Karpas-422 (cell line): ENCODE results near the gene TNFRSF19. TPM values are rescaled to one million over a fixed set of nuclear protein-coding genes. Genes with fewer than 3 reads are reported as not detected.
"Not testable (repeated sequence)": the region's sequence is repeated elsewhere in the genome, so short reads cannot be mapped to it uniquely, and the experiment has no call there.

ENCODE experiments used
- DNase-seq: peaks from one replicate; pipeline ENCODE4 v3.0.0-alpha.2; 2015
- H2AFZ ChIP-seq: fragments of 200-600 bp; sonication (generic); 2 replicates; pipeline ENCODE4 v1.6.1; 2014; ENCODE audit warnings: antibody characterized with exemption, low read length, mixed read lengths
- H3K27ac ChIP-seq: fragments of 200-600 bp; sonication (generic); 2 replicates; pipeline ENCODE4 v1.5.1; 2014; ENCODE audit warnings: mild to moderate bottlenecking, low read length, moderate library complexity
- H3K27me3 ChIP-seq: fragments of 200-600 bp; sonication (generic); 2 replicates; pipeline ENCODE4 v1.6.1; 2014; ENCODE audit warnings: low read length, mixed read lengths
- H3K36me3 ChIP-seq: fragments of 200-600 bp; sonication (generic); 2 replicates; pipeline ENCODE4 v1.6.1; 2014; ENCODE audit warnings: low read length, mixed read lengths; ENCODE audit not compliant: insufficient read depth
- H3K4me1 ChIP-seq: fragments of 200-600 bp; sonication (generic); 2 replicates; pipeline ENCODE4 v1.6.1; 2014; ENCODE audit warnings: mild to moderate bottlenecking, low read length, mixed read lengths
- H3K4me2 ChIP-seq: fragments of 200-600 bp; sonication (generic); 2 replicates; pipeline ENCODE4 v1.6.1; 2014; ENCODE audit warnings: low read length, low read depth, mild to moderate bottlenecking; ENCODE audit not compliant: poor library complexity, severe bottlenecking
- H3K4me3 ChIP-seq: fragments of 200-600 bp; sonication (generic); 2 replicates; pipeline ENCODE4 v1.5.1; 2014; ENCODE audit warnings: mild to moderate bottlenecking, antibody characterized with exemption, low read length, mixed read lengths
- H3K79me2 ChIP-seq: fragments of 200-600 bp; sonication (generic); 2 replicates; pipeline ENCODE4 v1.6.1; 2014; ENCODE audit warnings: mild to moderate bottlenecking, low read length, mixed read lengths
- H3K9ac ChIP-seq: fragments of 200-600 bp; sonication (generic); 2 replicates; pipeline ENCODE4 v1.6.0; 2014; ENCODE audit warnings: low read length
- H3K9me2 ChIP-seq: fragments of 200-600 bp; sonication (generic), shearing (Covaris generic); replicated peaks from 2 replicates; pipeline ENCODE4 v1.6.0; 2014; ENCODE audit warnings: mild to moderate bottlenecking, low read length, moderate library complexity; ENCODE audit not compliant: insufficient read depth
- H3K9me3 ChIP-seq: fragments of 300-700, 200-600 bp; sonication (generic); 2 replicates; pipeline ENCODE4 v1.6.1; 2014; ENCODE audit warnings: low read length, mixed read lengths
- H4K20me1 ChIP-seq: fragments of 200-600 bp; sonication (generic); 2 replicates; pipeline ENCODE4 v1.6.1; 2014; ENCODE audit warnings: mild to moderate bottlenecking, antibody characterized with exemption, low read length, low read depth; ENCODE audit not compliant: insufficient read depth
- total RNA-seq: library from RNA; depleted of rRNA; stranded (reverse); fragments of >200 nt; shearing (Covaris generic); gene quantifications from 2 replicates; pipeline ENCODE4 v1.2.3, GENCODE V29; 2014; ENCODE audit warnings: low replicate concordance

TNFRSF19 gene
- total RNA-seq, 1 experiment from 2014 or later: not detected

- no peak overlapping the region for H3K27ac ChIP-seq
- H3K27me3 ChIP-seq: no peaks in the 10 kb centered on the region
- no peaks in the 10 kb centered on the region for H3K79me2 ChIP-seq
- H3K4me2 ChIP-seq: no peak overlapping the region
- no peaks in the 10 kb centered on the region for H3K36me3 ChIP-seq
- no peak for DNase-seq
- H3K9ac ChIP-seq: no peak overlapping the region
- no peak overlapping the region for H3K4me3 ChIP-seq
- no peaks in the 10 kb centered on the region for H3K9me3 ChIP-seq
- H2AFZ ChIP-seq: no peak overlapping the region
- no peaks in the 10 kb centered on the region for H3K9me2 ChIP-seq
- H4K20me1 ChIP-seq: no peaks in the 10 kb centered on the region
- no peaks in the 10 kb centered on the region for H3K4me1 ChIP-seq
These were observed 103.8 kb downstream of the TNFRSF19 start for GRCh38 chr13:23673867-23674605.

GRCh38 chr13:23674795-23675640 lies 104.8 kb downstream of the TNFRSF19 start:
- H3K4me2 ChIP-seq: no peak overlapping the region
- H3K36me3 ChIP-seq: no peaks in the 10 kb centered on the region
- H3K79me2 ChIP-seq: no peaks in the 10 kb centered on the region
- H3K9me3 ChIP-seq: no peaks in the 10 kb centered on the region
- no peak overlapping the region for H3K4me3 ChIP-seq
- no peaks in the 10 kb centered on the region for H4K20me1 ChIP-seq
- no peaks in the 10 kb centered on the region for H3K9me2 ChIP-seq
- H3K27me3 ChIP-seq: no peaks in the 10 kb centered on the region
- H3K27ac ChIP-seq: no peak overlapping the region
- H2AFZ ChIP-seq: no peak overlapping the region
- no peak for DNase-seq
- H3K4me1 ChIP-seq: no peaks in the 10 kb centered on the region
- no peak overlapping the region for H3K9ac ChIP-seq

DNA sequence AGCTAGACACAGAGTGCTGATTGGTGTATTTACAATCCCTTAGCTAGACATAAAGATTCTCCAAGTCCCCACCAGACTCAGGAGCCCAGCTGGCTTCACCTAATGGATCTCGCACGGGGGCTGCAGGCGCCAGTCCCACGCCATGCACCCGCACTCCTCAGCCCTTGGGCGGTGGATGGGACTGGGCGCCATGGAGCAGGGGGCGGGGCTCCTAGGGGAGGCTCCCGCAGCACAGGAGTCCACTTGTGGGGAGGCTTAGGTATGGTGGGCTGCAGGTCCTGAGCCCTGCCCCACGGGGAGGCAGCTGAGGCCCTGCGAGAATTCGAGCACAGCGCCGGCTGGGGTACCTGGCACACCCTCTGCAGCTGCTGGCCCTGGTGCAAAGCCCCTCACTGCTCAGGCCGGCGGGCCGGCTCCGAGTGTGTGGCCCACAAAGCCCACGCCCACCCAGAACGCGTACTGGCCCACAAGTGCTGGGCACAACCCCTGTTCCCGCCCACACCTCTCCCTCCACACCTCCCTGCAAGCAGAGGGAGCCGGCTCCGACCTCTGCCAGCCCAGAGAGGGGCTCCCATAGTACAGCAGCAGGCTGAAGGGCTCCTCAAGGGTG lies 107.6 kb downstream of the TNFRSF19 start:
- not testable (repeated sequence) for H3K9me2 ChIP-seq, H3K27ac ChIP-seq, H3K4me2 ChIP-seq, H3K79me2 ChIP-seq, H3K36me3 ChIP-seq, H4K20me1 ChIP-seq, H3K4me1 ChIP-seq, DNase-seq, H3K4me3 ChIP-seq, H3K9me3 ChIP-seq, H2AFZ ChIP-seq, H3K27me3 ChIP-seq, H3K9ac ChIP-seq

DNA sequence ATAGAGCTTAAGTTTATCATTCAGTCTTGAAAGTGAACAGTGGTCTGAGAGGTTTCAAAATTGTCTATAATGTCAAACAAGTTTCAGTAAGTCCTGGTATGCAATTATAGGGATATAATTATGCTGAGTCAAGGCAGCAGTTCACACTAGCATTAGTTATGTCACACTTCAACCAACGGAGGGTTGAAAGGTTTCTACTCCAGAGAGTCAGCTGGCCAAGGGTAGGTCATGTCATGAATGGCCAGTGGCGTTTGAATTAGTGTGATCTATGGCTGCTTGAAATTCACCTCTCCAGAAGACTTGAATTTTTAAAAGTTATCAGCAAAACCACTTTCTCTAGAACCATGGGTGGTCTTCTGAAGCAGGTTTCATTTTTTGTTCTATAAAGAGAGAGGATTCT lies 108.6 kb downstream of the TNFRSF19 start:
- Histone ChIP-seq H3K9me3 (no peaks in the 10 kb centered on the region), H4K20me1 (no peaks in the 10 kb centered on the region), H2AFZ (no peak overlapping the region), H3K4me1 (no peaks in the 10 kb centered on the region), H3K27ac (no peak overlapping the region), H3K4me3 (no peak overlapping the region), H3K79me2 (no peaks in the 10 kb centered on the region), H3K9me2 (no peaks in the 10 kb centered on the region), H3K4me2 (no peak overlapping the region), H3K27me3 (no peaks in the 10 kb centered on the region), H3K9ac (no peak overlapping the region), H3K36me3 (no peaks in the 10 kb centered on the region)
- no peak for DNase-seq

GRCh38 chr13:23679220-23679619 lies 109.0 kb downstream of the TNFRSF19 start:
- no peaks in the 10 kb centered on the region for H3K9me3 ChIP-seq
- H2AFZ ChIP-seq: no peak overlapping the region
- H3K9ac ChIP-seq: no peak overlapping the region
- no peaks in the 10 kb centered on the region for H3K27me3 ChIP-seq
- no peaks in the 10 kb centered on the region for H3K9me2 ChIP-seq
- no peak overlapping the region for H3K4me3 ChIP-seq
- H3K79me2 ChIP-seq: no peaks in the 10 kb centered on the region
- no peak overlapping the region for H3K4me2 ChIP-seq
- no peaks in the 10 kb centered on the region for H4K20me1 ChIP-seq
- H3K4me1 ChIP-seq: no peaks in the 10 kb centered on the region
- H3K27ac ChIP-seq: no peak overlapping the region
- no peak for DNase-seq
- H3K36me3 ChIP-seq: no peaks in the 10 kb centered on the region

GRCh38 chr13:23680845-23681669 lies 110.8 kb downstream of the TNFRSF19 start:
- Histone ChIP-seq H3K27me3 (no peaks in the 10 kb centered on the region), H3K9ac (no peak overlapping the region), H3K4me2 (no peak overlapping the region), H3K36me3 (no peaks in the 10 kb centered on the region), H4K20me1 (no peaks in the 10 kb centered on the region), H3K27ac (no peak overlapping the region), H3K4me1 (peaks cover 10% of the 10 kb centered on the region), H3K4me3 (no peak overlapping the region), H3K9me3 (no peaks in the 10 kb centered on the region), H3K9me2 (no peaks in the 10 kb centered on the region), H2AFZ (no peak overlapping the region), H3K79me2 (no peaks in the 10 kb centered on the region)
- DNase-seq: no peak

DNA sequence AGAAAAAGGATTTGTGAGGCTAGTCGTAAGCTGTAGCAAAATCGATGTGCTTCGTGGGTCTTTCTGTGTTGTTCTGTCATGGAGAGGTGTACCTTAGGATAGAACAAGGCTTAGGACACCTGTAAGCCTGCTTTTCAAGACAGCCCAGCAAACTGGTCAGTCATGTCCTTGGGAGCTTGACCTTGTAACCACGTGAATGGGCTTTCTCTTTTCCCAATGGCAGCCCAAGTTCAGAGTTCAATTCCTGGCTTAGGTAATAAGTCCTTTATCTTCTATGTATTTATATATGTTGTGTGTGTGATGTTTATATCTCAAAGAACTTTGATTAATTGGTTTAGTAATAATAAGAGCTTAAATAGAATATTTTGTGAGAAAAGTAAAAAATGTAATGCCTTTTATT lies 112.9 kb downstream of the TNFRSF19 start:
- H3K9ac ChIP-seq: no peak overlapping the region
- DNase-seq: no peak
- H3K27ac ChIP-seq: no peak overlapping the region
- no peak overlapping the region for H3K4me2 ChIP-seq
- H4K20me1 ChIP-seq: no peaks in the 10 kb centered on the region
- H3K27me3 ChIP-seq: no peaks in the 10 kb centered on the region
- no peak overlapping the region for H2AFZ ChIP-seq
- H3K4me3 ChIP-seq: no peak overlapping the region
- H3K79me2 ChIP-seq: no peaks in the 10 kb centered on the region
- no peaks in the 10 kb centered on the region for H3K9me3 ChIP-seq
- no peaks in the 10 kb centered on the region for H3K36me3 ChIP-seq
- no peaks in the 10 kb centered on the region for H3K9me2 ChIP-seq
- peaks cover 10% of the 10 kb centered on the region for H3K4me1 ChIP-seq
